GM18505 (cell line): ENCODE data around the gene MTM1.

Experiments used
- ATAC-seq: cut with Tn5 transposase; IDR thresholded peaks from one replicate; pipeline ENCODE4 v1.9.1; 2021; ENCODE audit not compliant: unreplicated experiment
- POLR2A ChIP-seq: IDR thresholded peaks from 4 replicates; pipeline ENCODE4 v1.6.1; 2011; ENCODE audit warnings: borderline replicate concordance; ENCODE audit not compliant: insufficient read depth, insufficient read length; ENCODE audit errors: extremely low read depth

The MTM1 gene

GRCh38 chrX:150643958-150644357, 75.5 kb downstream of the MTM1 start:
- no peak for TF ChIP-seq POLR2A
- ATAC-seq: no peak

- no peak for TF ChIP-seq POLR2A
- no peak for ATAC-seq
These were observed 76.0 kb downstream of the MTM1 start for GRCh38 chrX:150644422-150644821.

GRCh38 chrX:150647331-150647730, 78.9 kb downstream of the MTM1 start:
- no peak for ATAC-seq
- TF ChIP-seq POLR2A: no peak

- no peak for ATAC-seq
- TF ChIP-seq POLR2A: no peak
These were observed 80.0 kb downstream of the MTM1 start for GRCh38 chrX:150648296-150648940.

- TF ChIP-seq POLR2A: no peak
- ATAC-seq: no peak
These were observed 80.9 kb downstream of the MTM1 start for GRCh38 chrX:150649096-150649870.

GRCh38 chrX:150651906-150652305, 83.5 kb downstream of the MTM1 start:
- TF ChIP-seq POLR2A: no peak
- no peak for ATAC-seq

- ATAC-seq: no peak
- TF ChIP-seq POLR2A: no peak
These were observed 87.4 kb downstream of the MTM1 start for GRCh38 chrX:150655788-150656187.

GRCh38 chrX:150663073-150663472, 94.7 kb downstream of the MTM1 start:
- ATAC-seq: no peak

GRCh38 chrX:150664290-150664689, 95.9 kb downstream of the MTM1 start:
- ATAC-seq: no peak
- TF ChIP-seq POLR2A: no peak

More at GRCh38 chrX:150663073-150663472, 94.7 kb downstream of the MTM1 start:
- no peak for TF ChIP-seq POLR2A

GRCh38 chrX:150676221-150676620, 107.8 kb downstream of the MTM1 start:
- TF ChIP-seq POLR2A: no peak
- no peak for ATAC-seq

- TF ChIP-seq POLR2A: no peak
- no peak for ATAC-seq
These were observed 112.6 kb downstream of the MTM1 start for GRCh38 chrX:150680974-150681373.

DNA sequence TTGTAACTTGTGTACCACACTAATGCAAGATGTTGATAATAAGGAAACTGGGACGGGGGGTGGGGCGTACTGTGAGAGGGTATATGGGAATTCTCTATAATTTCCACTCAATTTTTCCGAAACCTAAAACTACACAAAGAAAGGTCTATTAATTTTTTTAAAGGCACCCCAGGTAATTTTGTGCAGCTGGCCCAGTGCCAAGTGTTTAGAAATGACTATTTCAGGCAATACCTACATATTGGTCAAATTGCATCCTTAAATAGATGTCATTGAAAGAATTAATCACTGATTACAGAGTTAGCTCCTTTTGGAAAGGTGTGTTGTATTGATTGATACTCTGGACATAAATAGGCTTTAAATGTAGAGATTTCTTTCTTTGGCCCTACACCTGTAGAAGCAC, 114.7 kb downstream of the MTM1 start:
- no peak for TF ChIP-seq POLR2A

GRCh38 chrX:150683536-150684146, 115.2 kb downstream of the MTM1 start:
- TF ChIP-seq POLR2A: no peak
- ATAC-seq: no peak

More for the DNA sequence above, 114.7 kb downstream of the MTM1 start:
- ATAC-seq: no peak
